GM19238 (cell line): ENCODE results near the gene PPP2R5E.

Experiments
- DNase-seq: peaks from one replicate; pipeline ENCODE4 v3.0.0; 2011; ENCODE audit warnings: low spot score; ENCODE audit not compliant: insufficient read length

The PPP2R5E gene

DNA sequence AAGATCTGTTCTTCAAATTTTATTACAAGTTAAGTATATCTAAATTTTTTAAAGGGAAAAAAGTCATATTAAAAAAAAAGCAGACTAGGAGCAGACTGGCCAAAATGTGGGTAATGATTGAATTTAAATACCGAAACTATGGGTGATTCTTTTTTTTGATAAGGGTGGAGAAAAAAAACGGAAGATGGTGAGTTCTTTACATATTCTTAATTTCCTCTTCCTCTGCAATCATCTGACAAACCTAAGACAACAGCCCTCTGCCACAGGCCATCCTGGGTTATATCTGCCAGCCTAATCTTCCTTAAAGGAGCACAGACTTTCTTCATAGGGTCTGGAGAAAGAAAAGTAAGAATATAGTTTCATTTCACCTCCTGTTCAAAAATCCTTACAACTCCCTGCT is 108.0 kb downstream of the PPP2R5E start:
- no peak for DNase-seq

DNA sequence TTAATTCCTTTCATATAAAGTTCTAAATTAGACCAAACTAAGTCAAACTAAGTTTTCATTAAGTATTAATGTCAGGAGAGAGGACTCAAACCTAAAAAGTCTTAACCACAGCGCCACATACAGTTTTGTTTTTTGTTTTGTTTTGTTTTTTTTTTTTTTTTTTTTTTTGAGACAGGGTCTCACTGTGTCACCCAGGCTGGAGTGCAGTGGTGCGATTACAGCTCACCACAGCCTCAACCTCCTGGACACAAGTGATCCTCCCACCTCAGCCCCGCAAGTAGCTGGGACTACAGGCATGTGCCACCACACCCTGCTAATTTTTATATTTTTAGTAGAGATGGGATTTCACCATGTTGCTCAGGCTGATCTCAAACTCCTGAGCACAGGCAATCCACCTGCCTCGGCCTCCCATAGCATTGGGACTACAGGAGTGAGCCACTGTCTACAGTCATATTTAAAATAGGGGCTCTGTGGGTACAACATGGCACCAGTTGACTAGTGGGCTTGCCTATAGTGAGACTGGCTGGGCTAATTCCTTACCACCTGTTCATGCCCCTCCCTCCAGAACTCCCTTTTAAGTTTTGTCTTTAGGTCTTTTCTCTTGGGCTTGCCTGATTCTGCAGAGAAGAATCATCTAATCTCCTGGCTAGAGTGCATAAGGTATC is 110.2 kb downstream of the PPP2R5E start:
- no peak for DNase-seq

DNA sequence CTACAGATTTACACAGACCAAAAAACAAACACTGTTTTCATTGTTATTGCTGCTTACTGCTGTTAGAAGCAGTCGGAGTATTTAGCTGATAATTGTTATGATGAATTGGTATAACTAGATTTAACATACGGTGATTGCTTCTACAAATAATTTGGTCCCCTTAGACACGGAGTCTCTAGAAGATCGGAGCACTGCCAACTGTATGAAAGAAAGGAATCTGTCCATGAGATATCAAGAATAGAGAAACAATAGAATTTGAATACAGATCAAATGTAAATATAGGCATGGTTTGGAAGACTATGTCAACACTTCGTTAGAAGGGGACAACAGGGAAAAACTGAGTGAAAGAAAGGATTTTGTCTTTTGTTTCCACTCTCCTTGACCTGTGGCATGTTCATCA is 110.9 kb downstream of the PPP2R5E start:
- no peak for DNase-seq

DNA sequence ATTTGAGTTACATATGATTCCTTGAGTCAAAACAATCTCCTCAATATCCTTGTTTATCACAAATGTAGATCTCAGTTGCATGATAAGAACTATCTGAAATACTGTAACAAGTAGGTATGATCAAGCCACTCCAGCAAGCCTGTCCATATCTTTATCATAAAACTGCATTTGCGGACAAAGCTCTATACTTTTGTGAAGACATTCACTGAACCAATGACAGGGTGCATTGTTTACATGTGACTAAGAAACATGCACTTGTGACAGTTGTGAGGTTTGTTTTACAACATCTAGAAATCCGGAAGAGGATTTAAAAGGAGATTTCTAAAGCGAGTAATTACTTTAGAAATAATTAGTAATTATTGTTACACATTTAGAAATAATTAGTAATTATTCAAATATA is 111.7 kb downstream of the PPP2R5E start:
- DNase-seq, result no peak

DNA sequence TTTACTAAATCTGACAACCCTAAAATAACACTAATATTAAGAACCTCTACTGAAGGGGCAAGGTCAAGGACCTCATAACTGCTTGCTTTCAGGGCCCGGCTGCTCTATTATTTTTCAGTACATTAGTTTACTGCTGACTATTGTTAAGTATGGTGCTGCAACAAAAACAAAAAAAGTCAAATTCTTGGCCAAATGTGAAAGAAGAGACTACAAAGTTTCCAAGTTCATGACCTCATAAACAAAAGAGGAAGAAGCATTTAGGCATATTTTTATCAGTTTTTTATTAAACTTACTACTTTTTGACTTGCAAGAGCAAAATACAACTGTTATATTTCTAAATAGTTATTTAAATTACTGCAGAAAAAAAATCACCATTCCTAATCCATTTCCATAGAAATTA is 114.7 kb downstream of the PPP2R5E start:
- no peak for DNase-seq

DNA sequence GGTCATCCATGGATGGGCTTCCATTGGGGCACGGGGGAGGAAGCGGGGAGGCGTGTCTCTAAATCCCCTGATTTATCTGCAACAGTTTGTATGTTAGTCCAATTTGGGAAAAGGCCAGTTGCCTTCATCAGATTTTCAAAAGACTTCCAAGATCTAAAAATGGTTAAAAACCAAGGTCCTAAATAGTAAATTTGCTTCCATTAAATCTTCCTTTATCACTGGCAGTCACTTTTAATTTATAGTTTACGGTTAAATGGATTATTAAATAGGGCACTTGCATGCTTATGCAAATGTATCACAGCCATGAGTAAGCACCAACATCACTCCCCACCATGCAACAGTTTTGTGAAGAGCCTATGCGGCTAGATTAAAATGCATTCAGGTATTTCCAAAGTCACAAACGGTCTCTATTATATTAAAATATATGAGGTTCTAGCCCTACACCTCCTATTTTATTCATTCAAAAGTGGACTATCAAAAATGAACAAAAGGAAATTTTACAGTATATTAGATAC is 116.3 kb downstream of the PPP2R5E start:
- DNase-seq, result no peak

DNA sequence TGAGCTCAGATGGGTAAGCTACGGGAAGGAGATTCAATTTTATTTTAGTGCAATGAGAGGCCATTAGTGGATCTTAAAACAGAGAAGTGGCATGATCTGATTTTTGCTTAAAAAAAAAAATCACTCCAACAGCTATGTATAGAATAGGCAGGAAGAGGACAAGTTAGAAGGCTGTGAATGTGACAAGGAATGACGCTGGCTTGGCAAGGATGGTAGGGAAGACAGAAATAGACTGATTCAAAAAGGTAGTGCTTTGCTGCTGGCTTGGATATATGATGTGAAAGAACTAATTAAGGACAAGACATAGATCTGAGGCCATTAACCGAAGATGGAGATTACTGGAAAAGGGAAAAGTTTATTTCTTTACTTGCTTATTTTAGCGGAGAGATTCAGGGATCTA is 119.3 kb downstream of the PPP2R5E start:
- DNase-seq, result no peak

DNA sequence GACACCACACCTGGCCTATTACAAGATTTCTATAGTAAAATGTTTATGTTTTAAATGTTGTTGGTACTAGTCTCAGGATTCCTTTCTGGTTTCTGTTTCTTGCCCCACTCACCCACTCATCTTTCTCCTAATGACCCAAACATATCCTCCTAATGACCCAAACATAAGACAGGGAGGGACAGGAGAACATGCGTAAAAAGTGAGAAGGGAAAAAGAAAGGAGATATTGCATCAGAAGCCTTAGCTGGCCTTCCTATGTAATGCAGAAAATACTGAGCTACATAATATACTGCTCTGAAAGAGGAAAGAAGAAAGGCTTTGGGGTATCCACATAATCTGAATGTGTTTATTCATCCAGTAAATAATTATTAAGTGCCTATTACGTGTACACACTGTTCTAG is 119.8 kb downstream of the PPP2R5E start:
- no peak for DNase-seq

DNA sequence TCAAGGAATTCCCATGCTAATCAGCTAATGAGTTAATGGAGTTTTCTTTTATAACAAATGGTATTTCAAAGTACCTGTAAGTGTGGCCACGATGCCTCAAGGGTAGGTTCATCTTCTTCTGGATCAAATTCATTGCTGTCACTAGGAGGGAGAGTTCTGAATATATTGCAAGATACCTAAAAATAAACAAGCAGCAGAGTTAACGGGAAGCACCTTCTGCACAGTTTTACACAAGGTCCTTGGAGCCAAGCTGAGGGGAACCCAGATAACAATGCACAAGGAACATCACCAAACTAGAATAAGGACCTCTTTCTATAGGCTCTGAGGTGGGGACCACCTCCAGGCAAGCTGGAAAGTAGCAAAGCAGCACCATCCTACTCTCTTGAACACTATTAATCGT is 121.3 kb downstream of the PPP2R5E start:
- DNase-seq, result no peak

DNA sequence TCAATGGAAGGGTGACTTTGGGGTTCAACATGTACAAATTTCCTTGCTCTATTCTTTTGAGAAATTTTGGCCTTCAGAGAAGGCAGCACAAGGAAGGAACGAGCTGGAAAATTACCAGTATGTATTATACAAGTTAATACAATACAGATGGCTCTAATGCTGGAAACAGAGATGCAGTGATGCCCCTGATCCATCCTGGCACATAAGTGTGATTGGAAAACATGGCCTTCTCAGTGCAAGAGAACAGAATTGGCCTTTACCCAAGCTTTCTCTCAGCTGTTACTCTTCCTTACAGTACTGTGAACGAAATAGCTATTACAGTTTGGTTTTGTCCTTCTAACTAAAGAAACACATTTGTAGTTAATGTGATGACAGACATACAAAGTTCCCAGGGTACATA is 122.0 kb downstream of the PPP2R5E start:
- DNase-seq, result no peak

DNA sequence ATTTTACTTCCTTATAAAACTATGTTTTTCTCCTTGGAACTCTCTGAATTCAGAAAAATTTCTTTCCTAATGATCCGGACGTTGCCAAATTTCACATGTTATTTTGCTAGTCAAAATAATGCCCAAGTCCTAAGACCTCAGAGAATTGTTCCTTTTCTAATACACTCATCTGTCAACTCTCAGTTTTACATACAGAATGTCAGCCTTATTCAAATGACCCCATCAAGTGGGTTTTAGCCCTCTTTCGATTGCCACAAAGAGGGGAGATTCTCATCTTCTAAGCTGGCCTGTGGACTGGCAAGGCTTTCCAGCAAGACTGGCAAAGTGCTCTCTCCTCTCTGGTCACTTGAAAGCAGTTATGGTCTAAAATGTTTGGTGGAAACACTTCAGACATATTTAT is 125.2 kb downstream of the PPP2R5E start:
- no peak for DNase-seq

DNA sequence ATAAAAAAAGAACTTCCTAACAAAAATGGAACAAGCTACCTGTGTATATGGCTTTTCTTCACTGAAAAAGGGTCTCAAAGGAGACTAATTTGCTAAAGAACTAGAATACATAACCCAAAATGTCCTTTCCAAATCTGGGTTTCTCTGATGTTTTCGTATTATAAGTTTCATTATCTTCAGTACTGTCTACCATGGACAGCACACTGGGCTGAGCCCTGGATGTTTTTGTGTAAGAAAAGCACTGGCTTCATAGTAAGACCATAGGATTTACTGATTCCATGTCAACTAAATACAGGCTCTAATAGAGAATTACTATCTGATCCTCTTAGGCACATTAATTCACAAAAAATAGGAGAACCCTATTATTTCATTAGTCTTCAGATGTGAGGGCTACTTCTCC is 130.2 kb downstream of the PPP2R5E start:
- DNase-seq, result no peak

DNA sequence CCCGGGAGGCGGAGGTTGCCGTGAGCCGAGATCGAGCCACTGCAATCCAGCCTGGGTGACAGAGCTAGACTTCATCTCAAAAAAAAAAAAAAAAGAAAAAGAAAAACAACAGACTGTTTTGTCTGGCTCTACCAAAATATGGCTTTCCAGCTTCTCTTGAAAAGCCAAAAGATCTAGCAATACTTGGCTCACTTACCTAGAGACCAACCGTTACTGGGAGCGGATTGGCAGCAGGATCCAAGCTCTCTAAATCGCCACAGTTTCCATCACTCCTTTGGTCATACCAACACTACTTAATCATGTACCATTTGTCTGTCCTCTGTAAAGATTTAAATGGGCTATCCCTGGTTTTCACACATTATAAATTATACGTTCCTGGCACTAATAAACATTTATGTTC is 136.8 kb downstream of the PPP2R5E start:
- no peak for DNase-seq

DNA sequence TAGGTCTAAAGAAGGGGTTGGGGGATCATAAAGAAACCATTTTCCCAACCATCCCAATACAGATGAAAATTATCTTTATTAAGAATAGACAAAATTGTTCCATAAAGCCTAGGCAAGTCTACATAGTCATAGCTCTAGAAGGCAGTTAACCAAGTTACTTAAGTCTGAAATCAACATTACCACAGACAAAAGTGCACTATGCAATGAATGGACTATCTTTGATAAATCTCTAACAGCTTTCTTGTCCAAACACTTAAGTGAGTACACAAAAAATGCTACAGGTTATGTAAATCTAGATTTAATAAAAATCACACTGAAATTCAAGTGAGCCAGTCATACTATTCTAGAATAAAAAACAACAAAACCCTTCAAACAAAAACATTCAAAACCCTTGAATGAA is 137.5 kb downstream of the PPP2R5E start:
- no peak for DNase-seq

DNA sequence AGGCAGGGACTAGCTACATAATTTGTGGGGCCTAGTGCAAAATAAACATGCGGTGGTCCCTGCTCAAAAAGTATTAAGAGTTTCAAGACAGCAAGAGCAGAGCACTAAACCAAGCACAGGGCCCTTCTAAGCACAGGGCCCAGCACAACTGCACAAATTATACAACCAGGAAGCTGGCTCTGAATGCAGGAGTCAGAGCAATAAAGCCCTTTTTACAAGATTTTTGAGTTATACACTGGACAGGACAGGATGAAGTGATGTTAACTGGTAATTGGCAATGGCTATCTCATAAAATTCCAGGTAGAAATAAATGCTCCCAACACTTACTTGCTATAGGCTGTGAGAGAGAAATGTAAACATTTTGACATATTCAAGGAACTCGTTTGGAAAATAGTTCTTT is 138.3 kb downstream of the PPP2R5E start:
- DNase-seq, result no peak

DNA sequence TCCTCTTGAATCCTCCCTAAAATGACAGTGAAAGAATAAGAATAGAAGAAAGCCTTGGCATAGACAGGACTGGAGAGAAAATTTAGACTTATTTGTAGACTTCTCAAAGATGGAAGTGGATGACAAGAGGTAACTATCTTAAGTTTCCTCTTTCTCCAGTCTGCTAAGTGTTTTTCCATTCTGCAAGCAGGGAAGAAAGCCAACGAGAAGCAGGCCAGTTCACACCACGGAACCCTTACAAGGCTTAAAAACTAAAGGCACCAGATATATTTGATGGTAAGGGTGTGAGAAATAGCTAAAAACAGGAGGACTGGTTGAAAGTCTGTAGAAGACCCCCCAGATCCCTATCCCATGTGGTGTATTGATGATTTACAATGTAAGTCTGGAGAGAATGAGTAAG is 141.5 kb downstream of the PPP2R5E start:
- DNase-seq, result no peak

DNA sequence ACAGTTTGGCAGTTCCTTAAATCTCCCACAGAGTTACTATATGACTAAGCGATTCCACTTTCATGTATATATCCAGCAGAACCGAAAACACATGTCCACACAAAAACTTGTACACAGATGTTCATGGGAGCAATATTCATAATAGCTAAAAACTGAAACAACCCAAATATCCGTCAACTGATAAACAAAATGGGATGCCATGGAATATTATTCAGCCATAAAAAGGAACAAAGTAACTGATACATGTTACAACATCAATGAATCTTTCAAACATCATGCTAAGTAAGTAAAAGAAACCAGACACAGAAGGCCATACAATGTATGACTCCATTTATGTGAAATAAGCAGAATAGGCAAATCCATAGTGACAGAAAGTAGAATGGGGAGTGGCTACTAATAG is 144.2 kb downstream of the PPP2R5E start:
- no peak for DNase-seq

DNA sequence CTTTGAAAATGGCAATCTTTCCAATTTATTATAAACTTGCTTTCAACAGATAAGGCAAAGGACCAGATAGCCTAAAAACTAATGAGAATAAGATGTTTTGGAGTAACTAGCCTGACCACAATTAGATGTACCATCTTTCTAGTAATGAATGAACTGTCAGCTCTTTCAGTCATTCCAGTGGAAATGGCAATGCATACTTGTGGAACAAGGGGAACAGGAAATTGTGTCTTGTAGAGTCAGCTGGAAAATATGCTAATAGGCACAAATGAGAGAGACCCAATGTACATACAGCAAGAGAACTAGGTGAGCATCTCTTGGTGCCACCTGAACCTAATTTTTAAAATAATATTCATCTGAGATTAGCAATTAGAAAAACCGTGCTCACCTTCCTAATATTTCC is 148.3 kb downstream of the PPP2R5E start:
- DNase-seq, result no peak

DNA sequence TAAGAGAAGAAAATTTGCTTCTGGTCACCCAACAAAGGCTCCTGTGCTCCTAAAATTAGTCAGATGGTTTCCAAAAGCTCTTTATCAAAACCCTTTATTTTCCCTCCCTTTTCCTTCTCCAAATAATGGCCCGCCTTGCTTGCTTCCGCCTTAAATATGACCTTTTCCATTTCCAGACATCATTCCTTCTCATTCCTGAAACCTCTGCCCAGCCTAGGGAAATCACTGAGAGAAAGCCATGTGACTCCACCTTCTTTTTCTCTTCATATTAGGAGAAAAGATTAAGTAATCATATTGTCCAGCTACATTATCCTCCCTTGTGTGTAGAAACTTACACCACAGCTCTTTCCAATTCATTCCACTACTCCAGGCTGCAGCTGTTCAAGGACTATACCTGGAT is 148.7 kb downstream of the PPP2R5E start:
- DNase-seq, result no peak

DNA sequence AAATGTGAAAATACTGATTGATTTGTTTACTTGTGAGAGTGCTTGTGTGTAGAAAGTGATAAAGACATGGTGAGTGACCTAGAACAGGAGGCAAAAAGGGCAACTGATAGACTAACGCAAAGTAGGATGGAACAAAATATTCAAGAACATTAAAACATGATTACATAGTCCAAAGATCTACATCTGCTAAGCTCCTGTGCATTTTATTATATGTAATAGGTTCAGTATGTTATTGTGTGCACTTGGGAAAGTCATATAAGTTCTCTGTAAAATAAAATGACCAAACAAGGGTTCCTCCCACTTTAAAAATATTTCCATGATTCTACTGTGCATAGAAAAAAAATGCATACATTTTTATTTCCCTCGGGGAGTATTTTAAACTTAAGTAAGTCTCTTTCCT is 150.2 kb downstream of the PPP2R5E start:
- no peak for DNase-seq

DNA sequence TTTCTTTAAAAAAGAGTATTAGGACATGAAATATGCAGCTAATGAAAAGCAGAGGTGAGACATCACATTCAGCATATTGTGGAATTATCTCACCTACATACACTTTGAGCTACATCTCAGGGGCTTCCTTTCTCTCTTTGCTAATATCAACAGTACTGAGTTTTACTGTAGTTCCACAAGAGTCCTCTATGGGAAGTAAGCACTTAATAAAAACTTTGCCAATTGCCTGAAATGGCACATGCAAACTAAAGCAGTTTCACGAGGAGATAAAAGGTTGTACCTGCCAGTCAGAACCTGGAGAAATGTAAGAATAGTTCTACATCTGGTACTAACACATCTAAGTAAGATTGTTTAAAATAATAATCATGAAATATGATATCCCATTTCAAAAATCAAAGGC is 150.9 kb downstream of the PPP2R5E start:
- no peak for DNase-seq

DNA sequence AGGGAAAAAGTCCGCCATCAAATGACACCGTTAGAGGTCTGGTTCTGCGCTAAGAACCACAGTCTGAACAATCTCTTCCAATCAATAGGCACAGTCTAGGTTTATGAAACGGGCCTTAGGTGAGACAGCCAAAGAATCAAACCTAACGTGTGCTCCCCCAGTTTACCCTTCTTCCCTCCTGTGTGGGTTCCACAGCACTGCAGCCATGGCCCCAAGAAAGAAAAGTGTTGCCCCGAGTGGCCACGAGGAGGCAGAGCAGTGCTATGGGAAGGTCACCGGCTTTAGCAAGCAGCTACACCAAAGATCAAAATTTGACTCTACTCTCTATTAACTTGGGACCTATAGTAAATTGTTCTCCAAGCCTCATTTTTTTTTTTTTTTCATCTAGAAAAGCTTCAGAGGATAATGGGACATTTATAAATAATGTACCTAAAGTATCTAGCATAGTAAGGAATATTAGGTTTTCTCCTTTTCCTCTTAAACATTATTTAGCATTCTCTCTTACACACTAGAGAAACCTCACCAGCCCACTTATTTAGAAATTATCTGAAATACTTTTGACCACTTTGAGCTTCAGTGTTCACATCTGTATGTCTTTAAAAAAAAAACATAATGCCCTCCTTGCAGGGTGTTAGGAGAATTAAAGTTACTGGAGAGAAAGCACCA is 154.3 kb downstream of the PPP2R5E start:
- peak; percentile 19 for DNase-seq

DNA sequence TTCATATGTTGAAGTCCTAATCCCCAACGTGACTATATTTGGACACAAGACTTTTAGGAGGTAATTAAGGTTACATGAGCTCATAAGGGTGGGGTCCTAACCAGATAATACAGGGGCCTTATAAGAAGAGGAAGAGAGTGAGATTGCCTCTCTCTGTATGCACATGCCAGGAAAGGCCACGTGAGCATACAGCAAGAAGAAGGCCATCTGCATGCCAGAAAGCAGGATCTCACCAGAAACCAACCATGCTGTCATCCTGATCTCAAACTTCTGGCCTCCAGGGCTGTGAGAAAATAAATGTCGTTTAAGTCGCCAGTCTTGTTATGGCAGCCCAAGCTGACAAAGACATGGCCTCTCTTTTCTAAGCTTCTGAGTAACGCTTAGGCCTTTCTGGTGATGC is 155.5 kb downstream of the PPP2R5E start:
- no peak for DNase-seq
